Panc1 (cell line): ENCODE results near the gene IL17B.

Experiments used
- REST ChIP-seq, 2 experiments: IDR thresholded peaks; 2 replicates each; pipeline ENCODE4 v1.6.1; 2011 to 2012; ENCODE audit warnings: low read depth in 2 of 2, control low read depth in 1 of 2, low read length in 1 of 2, mild to moderate bottlenecking in 1 of 2, moderate library complexity in 1 of 2; ENCODE audit not compliant: insufficient read depth in 1 of 2
- SIN3A ChIP-seq: IDR thresholded peaks from 2 replicates; pipeline ENCODE4 v1.6.1; 2012; ENCODE audit warnings: low read depth, mild to moderate bottlenecking, low read length, moderate library complexity, borderline replicate concordance; ENCODE audit not compliant: insufficient read depth

GRCh38 chr5:149374303-149374702, 4.8 kb downstream of the IL17B start:
- no peak for TF ChIP-seq SIN3A
- no peak for TF ChIP-seq REST (IDR thresholded peaks at IDR 0.05; ENCODE audit: insufficient read depth in 1 of 2, low read depth in 2 of 2, low read length in 1 of 2)
